GM23248 (cell line): ENCODE results near the gene CLCN7.

ENCODE experiments used
- EZH2 ChIP-seq: fragments of 200-600 bp; sonication (generic); IDR thresholded peaks from 2 replicates; pipeline ENCODE4 v1.6.1; 2018; ENCODE audit warnings: antibody characterized with exemption, mild to moderate bottlenecking; ENCODE audit not compliant: insufficient read depth, poor library complexity, severe bottlenecking
- EZH2phosphoT487 ChIP-seq: fragments of 200-600 bp; sonication (generic); IDR thresholded peaks from 2 replicates; pipeline ENCODE4 v1.6.1; 2018; ENCODE audit warnings: antibody characterized with exemption, moderate library complexity, mild to moderate bottlenecking, low read depth; ENCODE audit not compliant: insufficient read depth

DNA sequence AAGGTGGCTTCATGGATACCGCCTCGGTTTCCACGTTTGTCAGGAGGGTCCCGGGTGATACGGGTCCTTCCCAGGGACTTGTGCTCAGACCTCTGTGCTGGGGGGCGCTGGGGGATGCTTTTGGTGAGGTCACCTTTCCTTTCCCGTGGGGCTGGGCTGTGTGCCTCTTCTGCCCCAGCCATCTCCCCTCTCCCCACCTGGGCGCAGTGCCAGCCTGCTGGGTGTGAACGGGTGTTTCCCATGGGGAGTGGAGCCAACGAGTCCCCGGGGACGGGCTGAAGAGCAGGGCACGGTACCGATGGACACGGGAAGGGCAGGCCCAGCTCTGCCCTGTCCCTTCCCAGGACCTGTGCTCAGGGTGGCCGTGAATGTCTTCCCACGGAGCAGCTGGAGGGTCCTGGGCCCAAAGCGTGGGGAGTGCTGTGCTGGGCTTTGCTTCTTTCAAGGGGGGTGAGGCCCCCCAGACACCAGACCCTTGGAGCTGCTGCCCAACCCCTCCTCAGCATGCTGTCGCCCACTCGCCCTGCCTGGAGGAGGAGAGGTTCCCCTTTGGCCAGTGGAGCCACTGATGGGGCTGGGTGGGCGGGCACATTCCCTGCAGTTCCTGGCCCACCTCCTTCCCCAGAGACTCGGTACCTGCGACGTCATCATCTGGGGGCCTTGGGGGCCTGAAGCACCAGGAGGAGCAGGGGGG, 33.8 kb upstream of the CLCN7 start:
- TF ChIP-seq EZH2phosphoT487 (no peak), EZH2 (no peak)
